GM19328 (cell line): Measurements from ENCODE around the gene REXO1.
A peak's percentile ranks its signal among the peaks of the same experiment; 100 is the strongest.

Experiments used
- ATAC-seq: cut with Tn5 transposase; IDR thresholded peaks from one replicate; pipeline ENCODE4 v1.9.1; 2021; ENCODE audit warnings: mild to moderate bottlenecking, moderate library complexity; ENCODE audit not compliant: unreplicated experiment

REXO1 gene

GRCh38 chr19:1816530-1817298, 31.6 kb downstream of the REXO1 start:
- ATAC-seq, result no peak

GRCh38 chr19:1815605-1816529, 32.4 kb downstream of the REXO1 start:
- no peak for ATAC-seq

GRCh38 chr19:1814833-1815604, 33.3 kb downstream of the REXO1 start:
- no peak for ATAC-seq

GRCh38 chr19:1814391-1814790, 33.9 kb downstream of the REXO1 start:
- ATAC-seq, result no peak

- no peak for ATAC-seq
These were observed 34.8 kb downstream of the REXO1 start for GRCh38 chr19:1813192-1814182.

- ATAC-seq, result peak; percentile 75
These were observed 35.7 kb downstream of the REXO1 start for GRCh38 chr19:1812426-1813191.

- ATAC-seq, result peak; percentile 5
These were observed 36.3 kb downstream of the REXO1 start, which contains the start of gene ATP8B3 for GRCh38 chr19:1811942-1812425. ATP8B3 (minus strand) TSS chr19:1812276; CDS start chr19:1811736, 540 bp downstream.

GRCh38 chr19:1811472-1811894, 36.8 kb downstream of the REXO1 start:
- ATAC-seq, result no peak

GRCh38 chr19:1810439-1811160, 37.7 kb downstream of the REXO1 start:
- ATAC-seq, result no peak

GRCh38 chr19:1809678-1810077, 38.6 kb downstream of the REXO1 start:
- no peak for ATAC-seq

GRCh38 chr19:1808395-1808731, 39.9 kb downstream of the REXO1 start:
- no peak for ATAC-seq

- ATAC-seq, result no peak
These were observed 40.4 kb downstream of the REXO1 start for GRCh38 chr19:1807695-1808394.

- no peak for ATAC-seq
These were observed 41.1 kb downstream of the REXO1 start for GRCh38 chr19:1807030-1807694.

GRCh38 chr19:1806184-1807029, 41.9 kb downstream of the REXO1 start:
- ATAC-seq, result no peak

- ATAC-seq, result no peak
These were observed 42.7 kb downstream of the REXO1 start for GRCh38 chr19:1805401-1806183.

- ATAC-seq, result no peak
These were observed 43.4 kb downstream of the REXO1 start for GRCh38 chr19:1804858-1805257.
